ENCODE results near the gene DBH.

Gene DBH

GRCh38 chr9:133701981-133702797 lies 66.0 kb downstream of the DBH start:
- no peak for DNase-seq (ENCODE audit: low spot score)

GRCh38 chr9:133702798-133703590 lies 66.8 kb downstream of the DBH start:
- DNase-seq (ENCODE audit: low spot score), result no peak

GRCh38 chr9:133703591-133704399 lies 67.6 kb downstream of the DBH start:
- DNase-seq (ENCODE audit: low spot score), result no peak

GRCh38 chr9:133704711-133705181 lies 68.6 kb downstream of the DBH start:
- no peak for DNase-seq (ENCODE audit: low spot score)

GRCh38 chr9:133705576-133705975 lies 69.4 kb downstream of the DBH start:
- no peak for DNase-seq (ENCODE audit: low spot score)

GRCh38 chr9:133706307-133707050 lies 70.3 kb downstream of the DBH start:
- DNase-seq (ENCODE audit: low spot score), result no peak

- DNase-seq (ENCODE audit: low spot score), result no peak
Measured at GRCh38 chr9:133707065-133707762, 71.1 kb downstream of the DBH start.

GRCh38 chr9:133707763-133708245 lies 71.6 kb downstream of the DBH start:
- DNase-seq (ENCODE audit: low spot score), result no peak

DNA sequence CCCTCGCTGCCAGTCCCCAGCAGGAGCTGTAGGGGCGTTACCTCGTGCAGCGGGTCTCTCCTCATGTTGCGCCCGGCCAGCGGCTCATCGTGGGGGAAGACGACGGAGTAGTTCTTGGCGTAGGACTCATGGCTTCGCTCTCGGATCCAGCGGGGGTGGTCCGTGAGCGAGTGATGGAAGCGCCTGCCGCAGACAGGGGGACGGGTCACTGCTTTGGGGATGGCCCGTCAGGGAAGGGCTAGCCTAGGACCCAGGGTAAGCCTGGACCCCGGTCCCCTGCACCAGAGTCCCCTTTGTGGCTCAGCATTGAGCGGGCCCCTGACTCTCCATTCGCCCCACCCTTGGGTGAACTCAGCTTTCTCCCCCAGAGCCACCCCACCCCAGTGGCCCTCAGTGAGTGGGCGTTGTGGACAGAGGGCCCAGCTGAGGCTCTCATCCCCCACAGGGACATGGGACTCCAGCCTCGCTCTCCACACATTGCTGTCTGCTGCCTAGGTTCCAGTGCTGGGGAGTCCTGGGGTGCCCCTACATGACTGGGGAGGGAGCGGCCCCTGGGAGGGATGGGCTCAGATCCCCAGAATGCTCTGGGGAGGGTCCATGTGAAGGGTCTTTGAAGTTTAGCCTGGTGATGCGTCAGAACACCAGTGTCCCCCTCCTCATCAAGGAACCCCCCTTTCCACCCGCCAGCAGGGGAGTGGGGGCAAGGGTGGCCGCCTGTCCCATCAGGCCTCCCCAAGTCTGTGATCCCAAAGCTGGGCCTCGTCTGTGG lies 72.3 kb downstream of the DBH start:
- DNase-seq (ENCODE audit: low spot score), result no peak

All from kidney capillary endothelial cell (primary cell).